Sigmoid colon (tissue), 7 donors: ENCODE measurements around the gene CHAT. TPM values are rescaled to one million over a fixed set of nuclear protein-coding genes. Genes with fewer than 3 reads are reported as not detected.

Source experiments
- DNase-seq: peaks from one replicate; pipeline ENCODE4 v3.0.0-alpha.2; 2019
- H3K27ac ChIP-seq, 4 donors: fragments of 200-600 bp; sonication (generic); one replicate each; pipeline ENCODE4 v1.5.1; 2016 to 2019; ENCODE audit warnings: mild to moderate bottlenecking in 1 of 4
- H3K27me3 ChIP-seq, 3 donors: fragments of 200-600 bp; sonication (generic); one replicate each; pipeline ENCODE4 v1.5.1; 2019; ENCODE audit warnings: mild to moderate bottlenecking in 1 of 3
- H3K36me3 ChIP-seq, 4 donors: fragments of 200-600 bp; sonication (generic); one replicate each; pipeline ENCODE4 v1.5.1; 2016 to 2019
- H3K4me1 ChIP-seq, 4 donors: fragments of 200-600 bp; sonication (generic); one replicate each; pipeline ENCODE4 v1.5.1; 2017 to 2019
- H3K4me3 ChIP-seq, 4 donors: fragments of 200-600 bp; sonication (generic); one replicate each; pipeline ENCODE4 v1.5.1; 2017 to 2019; ENCODE audit warnings: mild to moderate bottlenecking in 2 of 4, moderate library complexity in 1 of 4
- H3K9me3 ChIP-seq, 4 donors: fragments of 200-600 bp in 3 of 4; sonication (generic) in 3 of 4; one replicate each; pipeline versions ENCODE4 v1.5.1 to v1.6.1; 2013 to 2019
- CTCF ChIP-seq, 4 experiments: fragments of 450-650 bp in 3 of 4; fragments of 200-600 bp in 1 of 4; IDR thresholded peaks; one replicate each; pipeline ENCODE4 v1.5.1; 2016 to 2019; ENCODE audit warnings: antibody characterized with exemption in 4 of 4, mild to moderate bottlenecking in 3 of 4, moderate library complexity in 2 of 4
- EP300 ChIP-seq, 4 donors: sonication (generic); formaldehyde crosslinking; IDR thresholded peaks; one replicate each; pipeline ENCODE4 v1.6.1; 2017; ENCODE audit warnings: antibody characterized with exemption in 4 of 4
- POLR2A ChIP-seq, 2 donors: fragments of 450-650 bp; IDR thresholded peaks; one replicate each; pipeline ENCODE4 v1.6.1; 2016; ENCODE audit warnings: antibody characterized with exemption in 2 of 2, mild to moderate bottlenecking in 2 of 2, moderate library complexity in 2 of 2
- POLR2AphosphoS5 ChIP-seq, 4 donors: sonication (generic); formaldehyde crosslinking; IDR thresholded peaks; one replicate each; pipeline ENCODE4 v1.6.1; 2017; ENCODE audit warnings: antibody characterized with exemption in 4 of 4
- WGBS, 2 donors: extraction: QIAGEN DNeasy Blood & Tissue Kit; methylation state at CpG; one replicate each; pipeline ENCODE4 v1.1.7; 2013; 5-methylcytosine and 5-hydroxymethylcytosine counted together
- intact Hi-C: fragments of 100-400 bp; cut with DNase I; formaldehyde crosslinking; loops from one replicate; pipeline ENCODE4 v1.15.1; 2023
- polyA plus RNA-seq, 3 donors: library from polyadenylated mRNA; stranded (reverse); fragments of 200-250 nt; gene quantifications; one replicate each; pipeline ENCODE4 v1.2.3, GENCODE V29; 2013
- total RNA-seq, 4 donors: library from RNA; depleted of rRNA; stranded (reverse); fragments of >200 nt; gene quantifications; one replicate each; pipeline ENCODE4 v1.1.0, GENCODE V29; 2016
- donor health status: healthy with polysubstance abuse.
- donor health status: Bipolar disorder and iron deficiency.
- donor health status: healthy.

The CHAT gene
- total and polyA plus RNA-seq, 7 donors, result 0.41 to 0.57 TPM; not detected in 5

- no peaks in the 10 kb centered on the region for H3K4me1 ChIP-seq
- TF ChIP-seq POLR2AphosphoS5 (IDR thresholded peaks at IDR 0.05) (no peak), CTCF (IDR thresholded peaks at IDR 0.05) (no peak), POLR2A (IDR thresholded peaks at IDR 0.05) (no peak), EP300 (IDR thresholded peaks at IDR 0.05) (no peak)
- no peaks in the 10 kb centered on the region for H3K36me3 ChIP-seq
- 12 to 31% methylated on average over 12 of the region's 12 CpGs for WGBS, 2 donors
- peaks cover 0 to 43% (median 7%) of the 10 kb centered on the region in 3 donors for H3K27me3 ChIP-seq
- no peak overlapping the region for H3K27ac ChIP-seq
- H3K9me3 ChIP-seq, result peaks cover 0 to 3% (median 0%) of the 10 kb centered on the region in 4 donors
- no peak for DNase-seq
- no peak overlapping the region for H3K4me3 ChIP-seq
- intact Hi-C loops, result no loop called here
Measured at GRCh38 chr10:49690698-49691356, 77.0 kb downstream of the CHAT start.

GRCh38 chr10:49691588-49691987, 77.8 kb downstream of the CHAT start:
- Histone ChIP-seq H3K4me1 (no peaks in the 10 kb centered on the region), H3K9me3 (peaks cover 0 to 3% (median 0%) of the 10 kb centered on the region in 4 donors), H3K27ac (no peak overlapping the region), H3K4me3 (no peak overlapping the region), H3K36me3 (no peaks in the 10 kb centered on the region), H3K27me3 (peaks cover 0 to 43% (median 7%) of the 10 kb centered on the region in 3 donors)
- intact Hi-C loops, result no loop called here
- 54 to 70% methylated on average over 9 of the region's 9 CpGs for WGBS, 2 donors
- no peak for DNase-seq
- no peak for TF ChIP-seq POLR2A (IDR thresholded peaks at IDR 0.05)

GRCh38 chr10:49694466-49694865, 80.6 kb downstream of the CHAT start:
- Histone ChIP-seq H3K4me1 (no peaks in the 10 kb centered on the region), H3K9me3 (no peaks in the 10 kb centered on the region), H3K4me3 (no peak overlapping the region), H3K27me3 (peaks cover 0 to 26% (median 0%) of the 10 kb centered on the region in 3 donors), H3K27ac (no peak overlapping the region), H3K36me3 (no peaks in the 10 kb centered on the region)
- TF ChIP-seq POLR2A (IDR thresholded peaks at IDR 0.05), result no peak
- no peak for TF ChIP-seq CTCF (IDR thresholded peaks at IDR 0.05)
- TF ChIP-seq EP300 (IDR thresholded peaks at IDR 0.05), result no peak
- TF ChIP-seq POLR2AphosphoS5 (IDR thresholded peaks at IDR 0.05), result no peak
- intact Hi-C loops, result no loop called here
- DNase-seq, result no peak
- WGBS, 2 donors, result 73 to 84% methylated on average over 6 of the region's 6 CpGs

- Histone ChIP-seq H3K4me3 (no peak overlapping the region), H3K4me1 (no peaks in the 10 kb centered on the region), H3K27ac (no peak overlapping the region), H3K9me3 (no peaks in the 10 kb centered on the region), H3K36me3 (no peaks in the 10 kb centered on the region), H3K27me3 (peaks cover 0 to 11% (median 0%) of the 10 kb centered on the region in 3 donors)
- no peak for DNase-seq
- WGBS, 2 donors, result 80 to 81% methylated on average over 7 of the region's 7 CpGs
- intact Hi-C loops, result no loop called here
- TF ChIP-seq EP300 (IDR thresholded peaks at IDR 0.05) (no peak), CTCF (IDR thresholded peaks at IDR 0.05) (no peak), POLR2AphosphoS5 (IDR thresholded peaks at IDR 0.05) (no peak), POLR2A (IDR thresholded peaks at IDR 0.05) (no peak)
Measured at GRCh38 chr10:49696311-49696710, 82.5 kb downstream of the CHAT start.

GRCh38 chr10:49698679-49699078, 84.8 kb downstream of the CHAT start:
- intact Hi-C loops, result no loop called here
- Histone ChIP-seq H3K9me3 (no peaks in the 10 kb centered on the region), H3K27ac (no peak overlapping the region), H3K36me3 (no peaks in the 10 kb centered on the region), H3K4me3 (no peak overlapping the region), H3K4me1 (no peaks in the 10 kb centered on the region), H3K27me3 (no peaks in the 10 kb centered on the region)
- WGBS, 2 donors, result 81 to 82% methylated on average over 9 of the region's 9 CpGs
- no peak for DNase-seq
- TF ChIP-seq CTCF (IDR thresholded peaks at IDR 0.05), result no peak
- TF ChIP-seq EP300 (IDR thresholded peaks at IDR 0.05), result no peak
- TF ChIP-seq POLR2AphosphoS5 (IDR thresholded peaks at IDR 0.05), result no peak
- no peak for TF ChIP-seq POLR2A (IDR thresholded peaks at IDR 0.05)
